ENCODE measurements around the gene POTEB3.
"Not testable (repeated sequence)": the region's sequence is repeated elsewhere in the genome, so short reads cannot be mapped to it uniquely, and the experiment has no call there.

POTEB3 gene

GRCh38 chr15:21440399-21440798 lies at the start of gene POTEB3:
POTEB3 (minus strand) TSS chr15:21440499; CDS start chr15:21440011, 488 bp downstream.
- DNase-seq, result not testable (repeated sequence)

- not testable (repeated sequence) for DNase-seq
Observed at GRCh38 chr15:21453683-21454082, 13.4 kb upstream of the POTEB3 start.

GRCh38 chr15:21451920-21452563 lies 11.7 kb upstream of the POTEB3 start:
- DNase-seq, result not testable (repeated sequence)

- DNase-seq, result not testable (repeated sequence)
Observed at GRCh38 chr15:21451487-21451886, 11.2 kb upstream of the POTEB3 start.

GRCh38 chr15:21407366-21407765 lies 32.9 kb downstream of the POTEB3 start:
- DNase-seq, result not testable (repeated sequence)

GRCh38 chr15:21401531-21401930 lies 38.8 kb downstream of the POTEB3 start:
- not testable (repeated sequence) for DNase-seq

- DNase-seq, result not testable (repeated sequence)
Observed at GRCh38 chr15:21399111-21399510, 41.2 kb downstream of the POTEB3 start.

- DNase-seq, result not testable (repeated sequence)
Observed at GRCh38 chr15:21398511-21398910, 41.8 kb downstream of the POTEB3 start.

GRCh38 chr15:21397656-21398055 lies 42.6 kb downstream of the POTEB3 start:
- DNase-seq, result not testable (repeated sequence)

- DNase-seq, result not testable (repeated sequence)
Observed at GRCh38 chr15:21397186-21397585, 43.1 kb downstream of the POTEB3 start.

- DNase-seq, result not testable (repeated sequence)
Observed at GRCh38 chr15:21385961-21386360, 54.3 kb downstream of the POTEB3 start.

GRCh38 chr15:21383866-21384485 lies 56.3 kb downstream of the POTEB3 start:
- not testable (repeated sequence) for DNase-seq

- not testable (repeated sequence) for DNase-seq
Observed at GRCh38 chr15:21373682-21374081, 66.6 kb downstream of the POTEB3 start.

GRCh38 chr15:21369177-21369576 lies 71.1 kb downstream of the POTEB3 start:
- DNase-seq, result not testable (repeated sequence)

GRCh38 chr15:21368625-21369024 lies 71.7 kb downstream of the POTEB3 start:
- DNase-seq, result not testable (repeated sequence)

All from NCI-H526 (cell line).